Measurements from ENCODE around the gene SLC30A7. TPM values are rescaled to one million over a fixed set of nuclear protein-coding genes. Genes with fewer than 3 reads are reported as not detected.

SLC30A7 gene
- total and polyA plus RNA-seq, 2 of the 13 experiments (the other 11 are each of a cell fraction or from before 2014, with no cell fraction given): 8.3 to 40.8 TPM

- H3K36me3 ChIP-seq (replicated peaks in 1 of 2; ENCODE audit: control insufficient read depth in 1 of 2, insufficient read depth in 2 of 2, low read length in 2 of 2): no peaks in the 10 kb centered on the region
- no peaks in the 10 kb centered on the region for H3K9me3 ChIP-seq (ENCODE audit: low read length)
- no peak overlapping the region for H3K27ac ChIP-seq (ENCODE audit: extremely low read length, insufficient read depth, low read length)
- intact Hi-C loops (cut with micrococcal nuclease; ENCODE audit: unreplicated experiment): loop anchor here (1.0 to 5.0 kb wide), 3 partner anchors 260 to 1059 kb away; no protein-coding TSS in a partner anchor
- ChIA-PET CTCF (ENCODE audit: low intra/inter-chr PET ratio, low total read pairs) (interaction anchor here (0.8 to 2.1 kb wide), 3 partner anchors 32 to 402 kb away, joined by 3 to 12 read pairs (median 5); no protein-coding TSS in a partner anchor), POLR2A (no interaction called here)
- ATAC-seq: peak; percentile 50; the same call in 1 of the 3 replicates
- WGBS (ENCODE audit: low lambda C conversion rate): 29% methylated on average over 5 of the region's 5 CpGs
- H3K79me2 ChIP-seq (ENCODE audit: insufficient read depth, low read length): no peaks in the 10 kb centered on the region
- FAIRE-seq: no peak
- H3K4me1 ChIP-seq (ENCODE audit: insufficient read depth, low read length): no peaks in the 10 kb centered on the region
- BruUV-seq (replicated peaks): no TSS peak
- peak; percentile 10 for DNase-seq (ENCODE audit: low spot score)
- no peaks in the 10 kb centered on the region for H4K20me1 ChIP-seq (ENCODE audit: insufficient read depth, low read length)
- no peak overlapping the region for H3K4me2 ChIP-seq (ENCODE audit: low read depth, low read length)
- in situ Hi-C loops (cut with HindIII; ENCODE audit: extremely low pct_ligation_motif_present, low pct_unique_long_range_greater_than_20kb): loop anchor here (5.0 to 25.0 kb wide), 3 partner anchors 261 to 1054 kb away; no protein-coding TSS in a partner anchor
- no peak overlapping the region for H3K9ac ChIP-seq (ENCODE audit: insufficient read depth, low read depth, low read length)
- TF ChIP-seq SMC3 (IDR thresholded peaks at IDR 0.05; ENCODE audit: low read length) (peak; percentile 40; the same call in 1 of the 2 replicates), ZNF34 (CRISPR knock-in tag; IDR thresholded peaks at IDR 0.05; ENCODE audit: borderline replicate concordance) (no peak), ZNF678 (CRISPR knock-in tag; IDR thresholded peaks at IDR 0.05) (no peak), STAG1 (CRISPR knock-in tag; IDR thresholded peaks at IDR 0.05) (peak; percentile 59)
- TF ChIP-seq, protein P1, sequence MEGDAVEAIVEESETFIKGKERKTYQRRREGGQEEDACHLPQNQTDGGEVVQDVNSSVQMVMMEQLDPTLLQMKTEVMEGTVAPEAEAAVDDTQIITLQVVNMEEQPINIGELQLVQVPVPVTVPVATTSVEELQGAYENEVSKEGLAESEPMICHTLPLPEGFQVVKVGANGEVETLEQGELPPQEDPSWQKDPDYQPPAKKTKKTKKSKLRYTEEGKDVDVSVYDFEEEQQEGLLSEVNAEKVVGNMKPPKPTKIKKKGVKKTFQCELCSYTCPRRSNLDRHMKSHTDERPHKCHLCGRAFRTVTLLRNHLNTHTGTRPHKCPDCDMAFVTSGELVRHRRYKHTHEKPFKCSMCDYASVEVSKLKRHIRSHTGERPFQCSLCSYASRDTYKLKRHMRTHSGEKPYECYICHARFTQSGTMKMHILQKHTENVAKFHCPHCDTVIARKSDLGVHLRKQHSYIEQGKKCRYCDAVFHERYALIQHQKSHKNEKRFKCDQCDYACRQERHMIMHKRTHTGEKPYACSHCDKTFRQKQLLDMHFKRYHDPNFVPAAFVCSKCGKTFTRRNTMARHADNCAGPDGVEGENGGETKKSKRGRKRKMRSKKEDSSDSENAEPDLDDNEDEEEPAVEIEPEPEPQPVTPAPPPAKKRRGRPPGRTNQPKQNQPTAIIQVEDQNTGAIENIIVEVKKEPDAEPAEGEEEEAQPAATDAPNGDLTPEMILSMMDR (CRISPR knock-in tag; IDR thresholded peaks at IDR 0.05): peak; percentile 62
- no peak overlapping the region for H2AFZ ChIP-seq (ENCODE audit: low read length)
- no peak overlapping the region for H3K4me3 ChIP-seq (replicated peaks in 1 of 3; ENCODE audit: insufficient read depth in 1 of 3, low read depth in 2 of 3, low read length in 3 of 3)
- H3K27me3 ChIP-seq (ENCODE audit: control insufficient read depth in 1 of 2, insufficient read depth in 2 of 2, low read length in 2 of 2): no peaks in the 10 kb centered on the region
Measured at GRCh38 chr1:100866041-100866900, 29.6 kb upstream of the SLC30A7 start.
